HEK293T (cell line): ENCODE data around the gene ADAMTS10.

Source experiments
- CTCF ChIA-PET: fragments of 350-600 bp; formaldehyde crosslinking; extraction: SDS; loops from one replicate; lab custom pipeline; 2021; ENCODE audit warnings: antibody characterized with exemption, inconsistent platforms; lab: Yijun Ruan, JAX
- POLR2A ChIA-PET: fragments of 350-600 bp; formaldehyde crosslinking; extraction: SDS; loops from one replicate; lab custom pipeline; 2020; ENCODE audit warnings: antibody characterized with exemption, inconsistent platforms; lab: Yijun Ruan, JAX
- DNase-seq: peaks from one replicate; pipeline ENCODE4 v3.0.0; 2012; ENCODE audit warnings: mixed read lengths; ENCODE audit errors: extremely low spot score
- ARNT ChIP-seq: fragments of 450-650 bp; IDR thresholded peaks from 2 replicates; pipeline ENCODE4 v1.6.1; 2017; ENCODE audit warnings: mild to moderate bottlenecking
- BHLHE40 ChIP-seq: fragments of 450-650 bp; IDR thresholded peaks from 2 replicates; pipeline ENCODE4 v1.6.1; 2016; ENCODE audit warnings: mild to moderate bottlenecking, moderate library complexity, borderline replicate concordance
- CTBP1 ChIP-seq: fragments of 450-650 bp; IDR thresholded peaks from 2 replicates; pipeline ENCODE4 v1.6.1; 2016; ENCODE audit warnings: borderline replicate concordance
- ELF4 ChIP-seq: fragments of 450-650 bp; IDR thresholded peaks from 2 replicates; pipeline ENCODE4 v1.6.1; 2017; ENCODE audit warnings: antibody characterized with exemption
- FOXA1 ChIP-seq: fragments of 450-650 bp; IDR thresholded peaks from 2 replicates; pipeline ENCODE4 v1.6.1; 2016; ENCODE audit warnings: mild to moderate bottlenecking
- FOXK2 ChIP-seq: fragments of 450-650 bp; IDR thresholded peaks from 2 replicates; pipeline ENCODE4 v1.6.1; 2016; ENCODE audit warnings: mild to moderate bottlenecking
- FOXM1 ChIP-seq: fragments of 450-650 bp; IDR thresholded peaks from 2 replicates; pipeline ENCODE4 v1.6.1; 2017; ENCODE audit warnings: mild to moderate bottlenecking, borderline replicate concordance
- L3MBTL2 ChIP-seq: fragments of 450-650 bp; conservative IDR thresholded peaks from 2 replicates; pipeline ENCODE4 v1.6.1; 2016; ENCODE audit warnings: mild to moderate bottlenecking
- LEF1 ChIP-seq: fragments of 450-650 bp; IDR thresholded peaks from 2 replicates; pipeline ENCODE4 v1.6.1; 2017; ENCODE audit warnings: mild to moderate bottlenecking, borderline replicate concordance
- NFRKB ChIP-seq: fragments of 450-650 bp; IDR thresholded peaks from 2 replicates; pipeline ENCODE4 v1.6.1; 2016; ENCODE audit warnings: mild to moderate bottlenecking, moderate library complexity
- PKNOX1 ChIP-seq: fragments of 450-650 bp; IDR thresholded peaks from 2 replicates; pipeline ENCODE4 v1.6.1; 2016
- SP1 ChIP-seq: fragments of 450-650 bp; IDR thresholded peaks from 2 replicates; pipeline ENCODE4 v1.6.1; 2017
- SUZ12 ChIP-seq: fragments of 450-650 bp; IDR thresholded peaks from 2 replicates; pipeline ENCODE4 v1.6.1; 2016; ENCODE audit warnings: mild to moderate bottlenecking
- TARDBP ChIP-seq: fragments of 450-650 bp; IDR thresholded peaks from 2 replicates; pipeline ENCODE4 v1.6.1; 2016
- ZNF384 ChIP-seq: fragments of 450-650 bp; IDR thresholded peaks from 2 replicates; pipeline ENCODE4 v1.6.1; 2016

The ADAMTS10 gene

DNA sequence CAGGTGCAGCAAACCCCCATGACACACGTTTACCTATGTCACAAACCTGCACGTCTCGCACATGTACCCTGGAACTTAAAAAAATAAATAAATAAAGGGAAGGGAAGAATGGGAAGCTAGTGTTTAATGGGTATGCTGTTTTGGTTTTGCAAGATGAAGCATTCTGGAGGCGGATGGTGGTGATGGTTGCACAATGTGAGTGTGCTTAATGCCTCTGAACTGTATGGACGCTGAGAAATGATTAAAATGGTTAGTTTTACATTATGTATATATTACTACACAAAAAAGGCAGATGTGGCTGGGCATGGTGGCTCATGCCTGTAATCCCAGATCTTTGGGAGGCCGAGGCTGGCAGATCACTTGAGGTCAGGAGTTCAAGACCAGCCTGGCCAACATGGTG, 37.7 kb upstream of the ADAMTS10 start:
- no peak for DNase-seq
- POLR2A ChIA-PET, result no interaction called here
- CTCF ChIA-PET, result interaction anchor here (0.6 kb wide), 1 partner anchor 59 kb away, joined by 3 read pairs; no protein-coding TSS in a partner anchor
- no peak for TF ChIP-seq TARDBP
- TF ChIP-seq SUZ12, result no peak
- no peak for TF ChIP-seq NFRKB
- no peak for TF ChIP-seq L3MBTL2
- no peak for TF ChIP-seq FOXK2
- no peak for TF ChIP-seq CTBP1
- TF ChIP-seq SP1, result no peak
- no peak for TF ChIP-seq ZNF384
- no peak for TF ChIP-seq ELF4
- TF ChIP-seq LEF1, result no peak

GRCh38 chr19:8643860-8644653, 33.5 kb upstream of the ADAMTS10 start:
- TF ChIP-seq FOXM1 (no peak), BHLHE40 (no peak), PKNOX1 (no peak), FOXK2 (no peak), LEF1 (no peak), L3MBTL2 (no peak), NFRKB (no peak), CTBP1 (no peak), SP1 (no peak), ELF4 (no peak), FOXA1 (no peak), SUZ12 (no peak)
- POLR2A ChIA-PET, result no interaction called here
- no peak for DNase-seq
- CTCF ChIA-PET, result interaction anchor here (0.7 to 1.0 kb wide), 2 partner anchors 28 to 50 kb away, joined by 3 to 6 read pairs; no protein-coding TSS in a partner anchor

DNA sequence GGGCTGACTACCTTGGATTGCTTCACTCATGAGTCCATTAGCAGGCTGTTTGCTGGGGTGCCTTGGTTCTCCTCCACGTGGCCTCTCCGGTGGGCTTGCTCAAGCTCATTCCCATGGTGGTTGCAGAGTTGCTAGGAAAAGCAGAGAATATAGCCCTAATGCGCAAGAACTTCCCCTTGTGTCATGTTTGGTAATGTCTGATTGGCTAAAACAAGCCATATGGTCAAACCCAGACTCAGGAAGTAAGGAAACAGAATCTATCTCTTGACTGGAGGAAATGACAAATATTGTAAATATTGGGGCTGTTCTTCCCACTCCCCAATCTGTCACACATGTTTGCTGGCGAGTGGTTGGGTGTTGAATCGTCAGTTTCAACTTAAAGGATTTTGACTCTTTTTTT, 32.0 kb upstream of the ADAMTS10 start:
- no peak for DNase-seq
- TF ChIP-seq BHLHE40, result no peak
- no peak for TF ChIP-seq FOXA1
- TF ChIP-seq CTBP1, result no peak
- no peak for TF ChIP-seq ZNF384
- no peak for TF ChIP-seq L3MBTL2
- TF ChIP-seq ARNT, result no peak
- TF ChIP-seq FOXM1, result no peak
- no peak for TF ChIP-seq NFRKB
- ChIA-PET CTCF (interaction anchor here (0.9 to 1.0 kb wide), 3 partner anchors 25 to 63 kb away, joined by 3 to 4 read pairs (median 3); no protein-coding TSS in a partner anchor), POLR2A (interaction anchor here (0.6 kb wide), 1 partner anchor 12 kb away, joined by 3 read pairs; no protein-coding TSS in a partner anchor)

DNA sequence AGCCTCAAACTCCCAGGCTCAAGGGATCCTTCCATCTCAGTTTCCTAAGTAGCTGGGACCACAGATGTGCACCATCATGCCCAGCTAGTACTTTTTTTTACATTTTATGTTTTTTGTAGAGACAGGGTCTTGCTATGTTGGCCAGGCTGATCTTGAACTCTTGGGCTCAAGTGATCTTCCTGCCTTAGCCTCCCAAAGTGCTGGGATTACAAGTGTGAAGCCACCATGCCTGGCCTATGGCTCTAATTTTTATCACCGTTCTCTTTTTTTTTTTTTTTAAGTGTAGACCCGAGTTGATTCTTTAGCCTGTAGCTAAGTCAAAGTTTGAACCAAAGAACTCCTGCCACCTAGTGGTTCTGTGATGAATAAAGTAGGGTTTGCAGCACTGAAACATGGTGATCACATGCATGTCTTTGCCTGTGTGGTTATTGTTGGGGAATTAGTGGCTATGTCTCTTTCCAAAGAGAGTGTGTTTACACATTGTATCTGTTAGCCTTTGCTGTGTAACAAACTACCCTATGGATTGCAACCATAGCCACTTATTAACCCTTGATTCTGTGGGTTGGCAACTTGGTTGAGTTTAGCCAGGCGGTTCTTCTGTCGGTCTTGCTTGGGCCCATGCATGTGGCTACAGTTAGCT, 31.5 kb upstream of the ADAMTS10 start:
- CTCF ChIA-PET, result interaction anchor here (0.9 to 1.0 kb wide), 3 partner anchors 25 to 63 kb away, joined by 3 to 4 read pairs (median 3); no protein-coding TSS in a partner anchor
- POLR2A ChIA-PET, result interaction anchor here (0.6 to 1.0 kb wide), 2 partner anchors 11 to 128 kb away, joined by 3 read pairs; partner anchors contain the start of gene ZNF414
- DNase-seq, result peak; percentile 66

GRCh38 chr19:8641221-8641907, 30.8 kb upstream of the ADAMTS10 start:
- POLR2A ChIA-PET, result interaction anchor here (1.0 kb wide), 1 partner anchor 127 kb away, joined by 3 read pairs; the partner anchor contains the start of gene ZNF414
- no peak for DNase-seq
- CTCF ChIA-PET, result interaction anchor here (0.6 to 1.0 kb wide), 4 partner anchors 24 to 1532 kb away, joined by 3 to 4 read pairs (median 3); no protein-coding TSS in a partner anchor
- TF ChIP-seq L3MBTL2 (no peak), PKNOX1 (no peak), NFRKB (no peak), FOXM1 (no peak)

More for the DNA sequence above, 31.5 kb upstream of the ADAMTS10 start:
- TF ChIP-seq NFRKB (no peak), ZNF384 (peak; percentile 93), BHLHE40 (no peak)

DNA sequence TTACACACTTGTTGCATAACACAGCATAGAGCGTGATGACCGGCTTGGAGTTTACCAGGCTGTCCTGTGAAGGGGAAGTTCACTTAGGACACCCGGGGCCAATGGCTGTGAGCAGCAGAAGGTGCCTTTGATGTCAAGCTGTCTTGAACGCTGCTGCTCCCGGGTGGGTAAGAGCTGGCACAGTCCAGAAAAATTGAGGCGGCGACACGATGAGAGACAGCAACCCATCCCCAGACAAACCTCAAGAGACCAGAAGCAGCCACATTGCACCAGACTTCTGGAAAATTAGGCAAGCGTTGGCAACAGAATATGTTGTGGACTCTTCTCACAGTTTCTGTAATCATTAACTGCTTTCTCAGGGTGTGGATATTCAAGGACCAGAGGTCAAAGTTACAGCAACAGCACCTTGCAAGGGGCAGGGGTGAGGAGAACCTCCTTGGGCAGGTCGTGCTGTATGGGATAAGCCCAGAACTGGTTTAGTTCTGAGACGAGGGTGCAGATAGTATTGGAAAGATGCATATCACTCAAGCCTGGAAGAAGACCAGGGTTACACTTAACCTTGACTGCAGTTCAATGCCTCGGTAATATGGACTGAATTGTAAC, 30.0 kb upstream of the ADAMTS10 start:
- ChIA-PET CTCF (interaction anchor here (0.6 kb wide), 2 partner anchors 115 to 1533 kb away, joined by 3 to 7 read pairs; no protein-coding TSS in a partner anchor), POLR2A (no interaction called here)
- no peak for TF ChIP-seq L3MBTL2
- TF ChIP-seq BHLHE40, result no peak
- no peak for TF ChIP-seq TARDBP
- no peak for TF ChIP-seq PKNOX1
- DNase-seq, result no peak
